K562 (cell line): ENCODE measurements around the gene KIF4B. TPM values are rescaled to one million over a fixed set of nuclear protein-coding genes. Genes with fewer than 3 reads are reported as not detected.

Experiments used
- ATAC-seq: fragments of 200-7000 bp; cut with Tn5 transposase; 3 replicates; pipeline ENCODE4 v1.9.1; 2020; ENCODE audit warnings: moderate library complexity
- BruUV-seq: library from RNA; stranded (reverse); fragments of 400-500 nt; replicated peaks from 2 replicates; lab custom pipeline; 2021; lab: Mats Ljungman, UMichigan
- CTCF ChIA-PET: fragments of 300-600 bp; formaldehyde crosslinking; extraction: SDS; loops from one replicate; lab custom pipeline; 2021; ENCODE audit warnings: low intra/inter-chr PET ratio; lab: Yijun Ruan, JAX
- POLR2A ChIA-PET: fragments of 300-600, 350-650 bp; sonication (Branson Sonifier 250); formaldehyde crosslinking; extraction: SDS; loops from one replicate; lab custom pipeline; 2021; ENCODE audit warnings: antibody characterized with exemption, inconsistent platforms; lab: Yijun Ruan, JAX
- DNase-seq, 4 experiments: peaks; one replicate each; pipeline versions ENCODE4 v3.0.0 to v3.0.0-alpha.2; 2011 to 2018; ENCODE audit warnings: low spot score in 3 of 4, mixed read lengths in 3 of 4; ENCODE audit errors: extremely low read depth in 1 of 4
- FAIRE-seq: peaks from 2 replicates; lab custom pipeline; 2011; peaks lifted over from hg19 to GRCh38; lab: Jason Lieb, UNC
- H2AFZ ChIP-seq: 2 replicates; pipeline ENCODE4 v1.6.0; 2011; ENCODE audit warnings: low read depth, low read length, control low read depth, inconsistent platforms
- H3K27ac ChIP-seq: fragments of 200-600 bp; 3 replicates; pipeline ENCODE4 v1.8.0; 2011; ENCODE audit warnings: low read depth, mild to moderate bottlenecking, control low read depth, inconsistent platforms, low read length, moderate library complexity, mixed read lengths; ENCODE audit errors: extremely low read depth
- H3K27me3 ChIP-seq, 2 experiments: fragments of 300-600 bp in 1 of 2; 2 replicates in 1 of 2; 3 replicates in 1 of 2; pipeline versions ENCODE4 v1.6.0 to v1.8.0; 2011; ENCODE audit warnings: inconsistent platforms in 2 of 2, low read length in 2 of 2, mild to moderate bottlenecking in 1 of 2, mixed read lengths in 1 of 2, moderate library complexity in 1 of 2; ENCODE audit not compliant: control insufficient read depth in 2 of 2, insufficient read depth in 2 of 2
- H3K36me3 ChIP-seq: fragments of 300-600 bp; 3 replicates; pipeline ENCODE4 v1.8.0; 2011; ENCODE audit warnings: mild to moderate bottlenecking, low read length, inconsistent platforms; ENCODE audit not compliant: control insufficient read depth, insufficient read depth
- H3K4me1 ChIP-seq, 2 experiments: fragments of 200-600 bp in 1 of 2; replicated peaks in 1 of 2; 2 replicates in 1 of 2; 3 replicates in 1 of 2; pipeline versions ENCODE4 v1.5.1 to v1.8.0; 2011; ENCODE audit warnings: inconsistent platforms in 2 of 2, low read length in 2 of 2, mild to moderate bottlenecking in 1 of 2, mixed read lengths in 1 of 2, moderate library complexity in 1 of 2; ENCODE audit not compliant: control insufficient read depth in 2 of 2, insufficient read depth in 2 of 2
- H3K4me2 ChIP-seq: 2 replicates; pipeline ENCODE4 v1.6.1; 2011; ENCODE audit warnings: low read length, control low read depth, inconsistent platforms, mixed read lengths; ENCODE audit not compliant: insufficient read depth
- H3K4me3 ChIP-seq: fragments of 200-600 bp; sonication (generic), shearing (Covaris generic); 2 replicates; pipeline ENCODE4 v1.5.1; 2016; ENCODE audit warnings: control low read depth, inconsistent platforms
- H3K79me2 ChIP-seq: fragments of 200-600 bp; 3 replicates; pipeline ENCODE4 v1.8.0; 2011; ENCODE audit warnings: low read length, inconsistent platforms; ENCODE audit not compliant: control insufficient read depth, insufficient read depth
- H3K9ac ChIP-seq, 2 experiments: 2 replicates each; pipeline versions ENCODE4 v1.6.0 to v1.6.1; 2011; ENCODE audit warnings: low read depth in 2 of 2, low read length in 2 of 2, control low read depth in 1 of 2, inconsistent platforms in 1 of 2, mild to moderate bottlenecking in 1 of 2, mixed read lengths in 1 of 2; ENCODE audit not compliant: insufficient read depth in 1 of 2
- H3K9me1 ChIP-seq: one replicate; pipeline ENCODE4 v1.6.0; 2011; ENCODE audit warnings: inconsistent platforms, mild to moderate bottlenecking, low read length, moderate library complexity; ENCODE audit not compliant: control insufficient read depth, insufficient read depth
- H3K9me3 ChIP-seq: replicated peaks from 2 replicates; pipeline ENCODE4 v1.5.1; 2011; ENCODE audit warnings: low read depth, low read length, inconsistent platforms; ENCODE audit not compliant: control insufficient read depth, insufficient read depth
- H4K20me1 ChIP-seq: replicated peaks from 2 replicates; pipeline ENCODE4 v1.6.1; 2011; ENCODE audit warnings: low read length, inconsistent platforms, mixed read lengths; ENCODE audit not compliant: control insufficient read depth, insufficient read depth
- CBFA2T2 ChIP-seq: fragments of 450-650 bp; conservative IDR thresholded peaks from 2 replicates; pipeline ENCODE4 v1.6.1; 2017; ENCODE audit warnings: mild to moderate bottlenecking
- CBFA2T3 ChIP-seq: fragments of 450-650 bp; IDR thresholded peaks from 2 replicates; pipeline ENCODE4 v1.6.1; 2017
- DMBX1 ChIP-seq: fragments of 250-450 bp; sonication (Bioruptor Pico); IDR thresholded peaks from 2 replicates; pipeline ENCODE4 v1.8.0; 2022; ENCODE audit warnings: inconsistent platforms, mild to moderate bottlenecking, moderate library complexity, borderline replicate concordance
- ESRRA ChIP-seq: fragments of 450-650 bp; IDR thresholded peaks from 2 replicates; pipeline ENCODE4 v1.6.1; 2014; ENCODE audit warnings: low read depth, mild to moderate bottlenecking, moderate library complexity, borderline replicate concordance
- HMG20A ChIP-seq: fragments of 450-650 bp; formaldehyde crosslinking; conservative IDR thresholded peaks from 2 replicates; pipeline ENCODE4 v1.4.0; 2020; ENCODE audit warnings: mild to moderate bottlenecking, mixed read lengths
- L3MBTL2 ChIP-seq: fragments of 450-650 bp; IDR thresholded peaks from 2 replicates; pipeline ENCODE4 v1.6.1; 2016; ENCODE audit warnings: mild to moderate bottlenecking, moderate library complexity
- MCM3 ChIP-seq: fragments of 450-650 bp; IDR thresholded peaks from 2 replicates; pipeline ENCODE4 v1.6.1; 2016
- NBN ChIP-seq: fragments of 450-650 bp; IDR thresholded peaks from 2 replicates; pipeline ENCODE4 v1.6.1; 2016; ENCODE audit warnings: low read depth, mild to moderate bottlenecking
- PYGO2 ChIP-seq: fragments of 450-650 bp; IDR thresholded peaks from 2 replicates; pipeline ENCODE4 v1.6.1; 2016; ENCODE audit warnings: mild to moderate bottlenecking, missing genetic modification characterization, moderate library complexity, missing compliant biosample characterization
- TAL1 ChIP-seq: fragments of 450-650 bp; IDR thresholded peaks from 2 replicates; pipeline ENCODE4 v1.6.1; 2016; ENCODE audit warnings: mild to moderate bottlenecking
- TEAD4 ChIP-seq, 2 experiments: sonication (generic) in 1 of 2; formaldehyde crosslinking in 1 of 2; IDR thresholded peaks; 2 replicates each; pipeline versions ENCODE4 v1.6.1 to v1.8.0; 2012 to 2022; ENCODE audit warnings: borderline replicate concordance in 1 of 2, inconsistent platforms in 1 of 2, low read length in 1 of 2, mild to moderate bottlenecking in 1 of 2, missing genetic modification reagents in 1 of 2
- ZKSCAN3 ChIP-seq: fragments of 250-450 bp; sonication (Bioruptor Pico); IDR thresholded peaks from 2 replicates; pipeline ENCODE4 v1.4.0; 2020
- ZNF12 ChIP-seq: sonication (generic); formaldehyde crosslinking; IDR thresholded peaks from 2 replicates; pipeline ENCODE4 v1.4.0; 2020; ENCODE audit warnings: mild to moderate bottlenecking, missing genetic modification reagents
- ZNF583 ChIP-seq: fragments of 250-450 bp; sonication (Bioruptor Pico); IDR thresholded peaks from 2 replicates; pipeline ENCODE4 v1.4.0; 2020
- WGBS: fragments of 100-300 bp; shearing (Covaris generic); methylation state at CpG from one replicate; pipeline ENCODE4 v1.1.6; 2016; ENCODE audit warnings: low coverage, mixed read lengths; ENCODE audit not compliant: insufficient coverage; ENCODE audit errors: missing lambda C conversion rate; 5-methylcytosine and 5-hydroxymethylcytosine counted together
- in situ Hi-C: fragments of 300-500 bp; cut with MboI; formaldehyde crosslinking; loops from 4 replicates; pipeline ENCODE4 v1.15.0; 2018; ENCODE audit warnings: inconsistent platforms, mixed read lengths
- intact Hi-C: fragments of 100-400 bp; cut with micrococcal nuclease; formaldehyde crosslinking; loops from 2 replicates; pipeline ENCODE4 v1.14.2; 2022
- polyA plus RNA-seq, 8 experiments: library from polyadenylated mRNA; depleted of rRNA in 4 of 8; stranded (reverse) in 5 of 8; unstranded in 3 of 8; fragments of >200 nt; fragmentation: Nextera tagmentation in 2 of 8; fragmentation: Illumina TruSeq in 1 of 8; extraction: Ambion mirVana in 2 of 8; extraction: Trizol in 1 of 8; gene quantifications; 2 replicates each; pipeline versions ENCODE4 v1.2.1 to v1.2.3, GENCODE V29; 2011 to 2014; ENCODE audit warnings: inconsistent platforms in 1 of 8, missing spikeins in 1 of 8
- total RNA-seq, 7 experiments: library from RNA; depleted of rRNA in 6 of 7; stranded (reverse); fragments of >200 nt in 6 of 7; fragmentation: Illumina TruSeq in 2 of 7; extraction: Trizol in 2 of 7; gene quantifications; 2 replicates each; pipeline versions ENCODE4 v1.2.1 to v1.2.3, GENCODE V29; 2011 to 2021; ENCODE audit warnings: low replicate concordance in 1 of 7
- TF ChIP-seq, protein P1 (sequence below): fragments of 450-650 bp; formaldehyde crosslinking; IDR thresholded peaks from 2 replicates; pipeline ENCODE4 v1.4.0; 2022; ENCODE audit warnings: mild to moderate bottlenecking, moderate library complexity
- TF ChIP-seq, protein P2 (sequence below): fragments of 250-450 bp; sonication (Bioruptor Pico); IDR thresholded peaks from 2 replicates; pipeline ENCODE4 v1.8.0; 2022; ENCODE audit warnings: inconsistent platforms, mild to moderate bottlenecking, moderate library complexity, borderline replicate concordance
- TF ChIP-seq, protein P3 (sequence below), 3 experiments: fragments of 200-800 bp in 1 of 3; sonication (Bioruptor generic) in 1 of 3; sonication (generic) in 1 of 3; formaldehyde crosslinking in 1 of 3; IDR thresholded peaks; 2 replicates each; pipeline versions ENCODE4 v1.6.1 to v1.8.0; 2016 to 2022; ENCODE audit warnings: mild to moderate bottlenecking in 2 of 3, missing compliant biosample characterization in 2 of 3, missing genetic modification characterization in 2 of 3, missing genetic modification reagents in 1 of 3

The KIF4B gene
- total and polyA plus RNA-seq, 9 of the 15 experiments (the other 6 are each of a cell fraction or from before 2014, with no cell fraction given), result 0.01 to 0.09 (median 0.07) TPM; not detected in 2

DNA sequence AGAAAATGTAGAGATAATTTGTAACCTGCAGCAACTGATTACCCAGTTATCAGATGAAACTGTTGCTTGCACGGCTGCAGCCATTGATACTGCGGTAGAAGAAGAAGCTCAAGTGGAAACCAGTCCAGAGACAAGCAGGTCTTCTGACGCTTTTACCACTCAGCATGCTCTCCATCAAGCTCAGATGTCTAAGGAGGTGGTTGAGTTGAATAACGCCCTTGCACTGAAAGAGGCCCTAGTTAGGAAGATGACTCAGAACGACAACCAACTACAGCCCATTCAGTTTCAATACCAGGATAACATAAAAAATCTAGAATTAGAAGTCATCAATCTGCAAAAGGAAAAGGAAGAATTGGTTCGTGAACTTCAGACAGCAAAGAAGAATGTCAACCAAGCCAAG is 1.7 kb downstream of the KIF4B start:
- no peak overlapping the region for H3K9ac ChIP-seq
- FAIRE-seq (no peak), DNase-seq (no peak), ATAC-seq (no peak)
- H3K4me3 ChIP-seq, result no peak overlapping the region
- H3K36me3 ChIP-seq, result no peaks in the 10 kb centered on the region
- H3K27ac ChIP-seq, result no peak overlapping the region
- BruUV-seq, result no TSS peak
- no peak for TF ChIP-seq NBN
- peak; percentile 42; the same call in 1 of the 2 replicates for TF ChIP-seq CBFA2T3
- no peak for TF ChIP-seq ZNF12 (CRISPR knock-in tag)
- TF ChIP-seq DMBX1 (CRISPR knock-in tag), result no peak
- TF ChIP-seq CBFA2T2, result peak; percentile 25; the same call in 1 of the 2 replicates
- TF ChIP-seq MCM3, result no peak
- TF ChIP-seq ESRRA, result no peak
- 0 out of 2 replicates have a peak, but pooled peaks have one; percentile 26 for TF ChIP-seq TAL1
- TF ChIP-seq ZKSCAN3 (CRISPR knock-in tag), result no peak
- TF ChIP-seq HMG20A (CRISPR knock-in tag), result no peak
- TF ChIP-seq, protein P1, sequence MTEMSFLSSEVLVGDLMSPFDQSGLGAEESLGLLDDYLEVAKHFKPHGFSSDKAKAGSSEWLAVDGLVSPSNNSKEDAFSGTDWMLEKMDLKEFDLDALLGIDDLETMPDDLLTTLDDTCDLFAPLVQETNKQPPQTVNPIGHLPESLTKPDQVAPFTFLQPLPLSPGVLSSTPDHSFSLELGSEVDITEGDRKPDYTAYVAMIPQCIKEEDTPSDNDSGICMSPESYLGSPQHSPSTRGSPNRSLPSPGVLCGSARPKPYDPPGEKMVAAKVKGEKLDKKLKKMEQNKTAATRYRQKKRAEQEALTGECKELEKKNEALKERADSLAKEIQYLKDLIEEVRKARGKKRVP (CRISPR knock-in tag), result no peak
- no peak for TF ChIP-seq ZNF583 (CRISPR knock-in tag)
- no peak for TF ChIP-seq PYGO2 (tag)
- no peak for TF ChIP-seq L3MBTL2
- TF ChIP-seq TEAD4 (IDR thresholded peaks at IDR 0.05; ENCODE audit: low read length), result peak; percentile 35; the same call in 1 of the 2 replicates
- TF ChIP-seq TEAD4 (CRISPR knock-in tag; IDR thresholded peaks at IDR 0.05; ENCODE audit: borderline replicate concordance), result no peak
- TF ChIP-seq, protein P2, sequence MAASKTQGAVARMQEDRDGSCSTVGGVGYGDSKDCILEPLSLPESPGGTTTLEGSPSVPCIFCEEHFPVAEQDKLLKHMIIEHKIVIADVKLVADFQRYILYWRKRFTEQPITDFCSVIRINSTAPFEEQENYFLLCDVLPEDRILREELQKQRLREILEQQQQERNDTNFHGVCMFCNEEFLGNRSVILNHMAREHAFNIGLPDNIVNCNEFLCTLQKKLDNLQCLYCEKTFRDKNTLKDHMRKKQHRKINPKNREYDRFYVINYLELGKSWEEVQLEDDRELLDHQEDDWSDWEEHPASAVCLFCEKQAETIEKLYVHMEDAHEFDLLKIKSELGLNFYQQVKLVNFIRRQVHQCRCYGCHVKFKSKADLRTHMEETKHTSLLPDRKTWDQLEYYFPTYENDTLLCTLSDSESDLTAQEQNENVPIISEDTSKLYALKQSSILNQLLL, result no peak
- TF ChIP-seq, protein P3, sequence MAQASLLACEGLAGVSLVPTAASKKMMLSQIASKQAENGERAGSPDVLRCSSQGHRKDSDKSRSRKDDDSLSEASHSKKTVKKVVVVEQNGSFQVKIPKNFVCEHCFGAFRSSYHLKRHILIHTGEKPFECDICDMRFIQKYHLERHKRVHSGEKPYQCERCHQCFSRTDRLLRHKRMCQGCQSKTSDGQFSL (CRISPR knock-in tag; IDR thresholded peaks at IDR 0.05), result no peak
- TF ChIP-seq, protein P3 (tag; IDR thresholded peaks at IDR 0.05), result no peak
- no peaks in the 10 kb centered on the region for H3K79me2 ChIP-seq
- H3K27me3 ChIP-seq, result peaks cover 18 to 37% of the 10 kb centered on the region in 2 experiments; a peak in 4 of 5 replicates
- POLR2A ChIA-PET, result interaction anchor here (0.6 to 1.9 kb wide), 2 partner anchors 8 to 179 kb away, joined by 3 to 6 read pairs; no protein-coding TSS in a partner anchor
- WGBS, result 0% methylated on average over 6 of the region's 6 CpGs
- intact Hi-C loops, result no loop called here
- H3K9me3 ChIP-seq, result no peaks in the 10 kb centered on the region
- no peaks in the 10 kb centered on the region for H3K9me1 ChIP-seq
- H4K20me1 ChIP-seq, result no peaks in the 10 kb centered on the region
- H2AFZ ChIP-seq, result no peak overlapping the region
- CTCF ChIA-PET, result no interaction called here
- no peak overlapping the region for H3K4me2 ChIP-seq
- in situ Hi-C loops, result loop anchor here (10.0 kb wide), 1 partner anchor 370 kb away; no protein-coding TSS in a partner anchor
- H3K4me1 ChIP-seq, result peaks cover 0 to 14% of the 10 kb centered on the region in 2 experiments; a peak in 4 of 5 replicates
